Neural cell (in vitro differentiated cells): Measurements from ENCODE around the gene ELMO2. TPM values are rescaled to one million over a fixed set of nuclear protein-coding genes. Genes with fewer than 3 reads are reported as not detected.
A peak's percentile ranks its signal among the peaks of the same experiment; 100 is the strongest.

Source experiments
- H2AFZ ChIP-seq: fragments of 200-600, 300-800 bp; sonication (generic), shearing (Covaris generic); 2 replicates; pipeline ENCODE4 v1.6.0; 2014; ENCODE audit warnings: low read depth, mild to moderate bottlenecking, antibody characterized with exemption, low read length, moderate library complexity
- H3F3A ChIP-seq: fragments of 200-600 bp; shearing (Covaris generic); 2 replicates; pipeline ENCODE4 v1.6.1; 2016; ENCODE audit warnings: mild to moderate bottlenecking, moderate library complexity, mixed read lengths, antibody characterized with exemption, low read length; ENCODE audit not compliant: insufficient read depth, poor library complexity, severe bottlenecking
- H3K27ac ChIP-seq: fragments of 200-600, 300-800 bp; sonication (generic), shearing (Covaris generic); 2 replicates; pipeline ENCODE4 v1.5.1; 2014; ENCODE audit warnings: mild to moderate bottlenecking, low read length, moderate library complexity
- H3K27me3 ChIP-seq: fragments of 300-800, 200-600 bp; sonication (generic), shearing (Covaris generic); 2 replicates; pipeline ENCODE4 v1.6.0; 2014; ENCODE audit warnings: mild to moderate bottlenecking, low read depth, low read length, moderate library complexity; ENCODE audit not compliant: insufficient read depth
- H3K36me3 ChIP-seq: fragments of 300-800, 200-600 bp; sonication (generic), shearing (Covaris generic); 2 replicates; pipeline ENCODE4 v1.5.1; 2014; ENCODE audit warnings: mild to moderate bottlenecking, antibody characterized with exemption, low read length, moderate library complexity; ENCODE audit not compliant: insufficient read depth
- H3K4me2 ChIP-seq: fragments of 300-800, 200-600 bp; sonication (generic), shearing (Covaris generic); 2 replicates; pipeline ENCODE4 v1.6.0; 2014; ENCODE audit warnings: mild to moderate bottlenecking, low read length
- H3K4me3 ChIP-seq: fragments of 300-800, 200-600 bp; sonication (generic), shearing (Covaris generic); 2 replicates; pipeline ENCODE4 v1.5.1; 2014; ENCODE audit warnings: mild to moderate bottlenecking, low read length, moderate library complexity
- H3K79me2 ChIP-seq: fragments of 200-600 bp; shearing (Covaris generic); replicated peaks from 2 replicates; pipeline ENCODE4 v1.6.0; 2014; ENCODE audit warnings: mild to moderate bottlenecking, low read length, moderate library complexity; ENCODE audit not compliant: insufficient read depth
- H3K9ac ChIP-seq: fragments of 300-800, 200-600 bp; sonication (generic), shearing (Covaris generic); 2 replicates; pipeline ENCODE4 v1.6.1; 2016; ENCODE audit warnings: mild to moderate bottlenecking, low read length, mixed read lengths
- H3K9me2 ChIP-seq: fragments of 200-600 bp; shearing (Covaris generic); 2 replicates; pipeline ENCODE4 v1.6.1; 2016; ENCODE audit warnings: mild to moderate bottlenecking, low read length, mixed read lengths; ENCODE audit not compliant: insufficient read depth
- H3K9me3 ChIP-seq: fragments of 200-600, 300-800 bp; sonication (generic), shearing (Covaris generic); 2 replicates; pipeline ENCODE4 v1.6.1; 2016; ENCODE audit warnings: mild to moderate bottlenecking, mixed run types, low read length, moderate library complexity, mixed read lengths
- H4K20me1 ChIP-seq: fragments of 200-600 bp; shearing (Covaris generic); 2 replicates; pipeline ENCODE4 v1.6.1; 2016; ENCODE audit warnings: mild to moderate bottlenecking, mixed run types; ENCODE audit not compliant: insufficient read depth
- EP300 ChIP-seq: fragments of 450-650 bp; conservative IDR thresholded peaks from 2 replicates; pipeline ENCODE4 v1.6.1; 2014; ENCODE audit warnings: antibody characterized with exemption, mild to moderate bottlenecking, moderate library complexity; ENCODE audit not compliant: poor library complexity, severe bottlenecking
- EZH2 ChIP-seq: fragments of 200-600, 300-800 bp; shearing (Covaris generic), sonication (generic); IDR thresholded peaks from 2 replicates; pipeline ENCODE4 v1.6.1; 2014; ENCODE audit warnings: antibody characterized with exemption, low read length, borderline replicate concordance, mild to moderate bottlenecking; ENCODE audit not compliant: insufficient read depth, poor library complexity, severe bottlenecking
- MXI1 ChIP-seq: fragments of 450-650 bp; conservative IDR thresholded peaks from 2 replicates; pipeline ENCODE4 v1.6.1; 2014; ENCODE audit warnings: antibody characterized with exemption, mild to moderate bottlenecking; ENCODE audit not compliant: poor library complexity, severe bottlenecking
- POLR2AphosphoS5 ChIP-seq: IDR thresholded peaks from 2 replicates; pipeline ENCODE4 v1.6.1; 2012
- RAD21 ChIP-seq: fragments of 450-650 bp; conservative IDR thresholded peaks from 2 replicates; pipeline ENCODE4 v1.6.1; 2014; ENCODE audit warnings: antibody characterized with exemption, mild to moderate bottlenecking, moderate library complexity
- SMC3 ChIP-seq: fragments of 450-650 bp; conservative IDR thresholded peaks from 2 replicates; pipeline ENCODE4 v1.6.1; 2014; ENCODE audit warnings: antibody characterized with exemption, mild to moderate bottlenecking, moderate library complexity; ENCODE audit not compliant: poor library complexity
- TAF1 ChIP-seq: IDR thresholded peaks from 2 replicates; pipeline ENCODE4 v1.6.1; 2012; ENCODE audit warnings: low read depth
- polyA plus RNA-seq: library from polyadenylated mRNA; depleted of rRNA; stranded (reverse); fragments of >200 nt; gene quantifications from 2 replicates; pipeline ENCODE4 v1.2.3, GENCODE V29; 2014
- TF ChIP-seq, protein P1 (sequence below): fragments of 450-650 bp; IDR thresholded peaks from 2 replicates; pipeline ENCODE4 v1.5.1; 2014; ENCODE audit warnings: antibody characterized with exemption, mild to moderate bottlenecking, moderate library complexity; ENCODE audit not compliant: poor library complexity, severe bottlenecking
- TF ChIP-seq, protein P2 (sequence below): IDR thresholded peaks from 2 replicates; pipeline ENCODE4 v1.6.1; 2012; ENCODE audit warnings: borderline replicate concordance

The ELMO2 gene
- polyA plus RNA-seq, 1 donor from 2014 or later, result 72.0 TPM

DNA sequence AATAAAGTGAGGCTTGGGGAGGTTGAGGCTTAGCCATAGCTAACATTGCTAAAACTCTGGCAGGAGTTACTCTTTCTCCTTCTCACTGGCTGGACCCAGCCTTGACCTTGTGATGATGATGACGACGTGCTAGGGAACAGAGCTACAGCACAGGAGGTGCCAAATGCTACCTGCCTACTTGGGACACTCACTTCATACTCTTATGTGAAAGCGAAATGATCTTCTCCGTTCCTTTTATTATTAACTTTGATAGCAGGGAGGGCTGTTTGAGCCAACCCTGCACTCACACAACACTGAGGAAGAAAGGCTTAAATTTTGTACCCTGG lies 1.2 kb upstream of the ELMO2 start:
- Histone ChIP-seq H4K20me1 (no peaks in the 10 kb centered on the region), H3K27ac (no peak overlapping the region), H3K36me3 (no peaks in the 10 kb centered on the region), H3K79me2 (peaks cover 22% of the 10 kb centered on the region), H3K4me3 (no peak overlapping the region), H3F3A (no peaks in the 10 kb centered on the region), H3K4me2 (no peak overlapping the region), H3K9me2 (no peaks in the 10 kb centered on the region), H3K9ac (no peak overlapping the region), H3K27me3 (no peaks in the 10 kb centered on the region), H2AFZ (no peak overlapping the region), H3K9me3 (no peaks in the 10 kb centered on the region)
- TF ChIP-seq, protein P1, sequence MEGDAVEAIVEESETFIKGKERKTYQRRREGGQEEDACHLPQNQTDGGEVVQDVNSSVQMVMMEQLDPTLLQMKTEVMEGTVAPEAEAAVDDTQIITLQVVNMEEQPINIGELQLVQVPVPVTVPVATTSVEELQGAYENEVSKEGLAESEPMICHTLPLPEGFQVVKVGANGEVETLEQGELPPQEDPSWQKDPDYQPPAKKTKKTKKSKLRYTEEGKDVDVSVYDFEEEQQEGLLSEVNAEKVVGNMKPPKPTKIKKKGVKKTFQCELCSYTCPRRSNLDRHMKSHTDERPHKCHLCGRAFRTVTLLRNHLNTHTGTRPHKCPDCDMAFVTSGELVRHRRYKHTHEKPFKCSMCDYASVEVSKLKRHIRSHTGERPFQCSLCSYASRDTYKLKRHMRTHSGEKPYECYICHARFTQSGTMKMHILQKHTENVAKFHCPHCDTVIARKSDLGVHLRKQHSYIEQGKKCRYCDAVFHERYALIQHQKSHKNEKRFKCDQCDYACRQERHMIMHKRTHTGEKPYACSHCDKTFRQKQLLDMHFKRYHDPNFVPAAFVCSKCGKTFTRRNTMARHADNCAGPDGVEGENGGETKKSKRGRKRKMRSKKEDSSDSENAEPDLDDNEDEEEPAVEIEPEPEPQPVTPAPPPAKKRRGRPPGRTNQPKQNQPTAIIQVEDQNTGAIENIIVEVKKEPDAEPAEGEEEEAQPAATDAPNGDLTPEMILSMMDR, result no peak
- TF ChIP-seq, protein P2, sequence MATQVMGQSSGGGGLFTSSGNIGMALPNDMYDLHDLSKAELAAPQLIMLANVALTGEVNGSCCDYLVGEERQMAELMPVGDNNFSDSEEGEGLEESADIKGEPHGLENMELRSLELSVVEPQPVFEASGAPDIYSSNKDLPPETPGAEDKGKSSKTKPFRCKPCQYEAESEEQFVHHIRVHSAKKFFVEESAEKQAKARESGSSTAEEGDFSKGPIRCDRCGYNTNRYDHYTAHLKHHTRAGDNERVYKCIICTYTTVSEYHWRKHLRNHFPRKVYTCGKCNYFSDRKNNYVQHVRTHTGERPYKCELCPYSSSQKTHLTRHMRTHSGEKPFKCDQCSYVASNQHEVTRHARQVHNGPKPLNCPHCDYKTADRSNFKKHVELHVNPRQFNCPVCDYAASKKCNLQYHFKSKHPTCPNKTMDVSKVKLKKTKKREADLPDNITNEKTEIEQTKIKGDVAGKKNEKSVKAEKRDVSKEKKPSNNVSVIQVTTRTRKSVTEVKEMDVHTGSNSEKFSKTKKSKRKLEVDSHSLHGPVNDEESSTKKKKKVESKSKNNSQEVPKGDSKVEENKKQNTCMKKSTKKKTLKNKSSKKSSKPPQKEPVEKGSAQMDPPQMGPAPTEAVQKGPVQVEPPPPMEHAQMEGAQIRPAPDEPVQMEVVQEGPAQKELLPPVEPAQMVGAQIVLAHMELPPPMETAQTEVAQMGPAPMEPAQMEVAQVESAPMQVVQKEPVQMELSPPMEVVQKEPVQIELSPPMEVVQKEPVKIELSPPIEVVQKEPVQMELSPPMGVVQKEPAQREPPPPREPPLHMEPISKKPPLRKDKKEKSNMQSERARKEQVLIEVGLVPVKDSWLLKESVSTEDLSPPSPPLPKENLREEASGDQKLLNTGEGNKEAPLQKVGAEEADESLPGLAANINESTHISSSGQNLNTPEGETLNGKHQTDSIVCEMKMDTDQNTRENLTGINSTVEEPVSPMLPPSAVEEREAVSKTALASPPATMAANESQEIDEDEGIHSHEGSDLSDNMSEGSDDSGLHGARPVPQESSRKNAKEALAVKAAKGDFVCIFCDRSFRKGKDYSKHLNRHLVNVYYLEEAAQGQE, result no peak
- no peak for TF ChIP-seq MXI1
- no peak for TF ChIP-seq EZH2
- TF ChIP-seq TAF1, result no peak
- TF ChIP-seq SMC3, result no peak
- no peak for TF ChIP-seq RAD21
- no peak for TF ChIP-seq POLR2AphosphoS5
- TF ChIP-seq EP300, result no peak

DNA sequence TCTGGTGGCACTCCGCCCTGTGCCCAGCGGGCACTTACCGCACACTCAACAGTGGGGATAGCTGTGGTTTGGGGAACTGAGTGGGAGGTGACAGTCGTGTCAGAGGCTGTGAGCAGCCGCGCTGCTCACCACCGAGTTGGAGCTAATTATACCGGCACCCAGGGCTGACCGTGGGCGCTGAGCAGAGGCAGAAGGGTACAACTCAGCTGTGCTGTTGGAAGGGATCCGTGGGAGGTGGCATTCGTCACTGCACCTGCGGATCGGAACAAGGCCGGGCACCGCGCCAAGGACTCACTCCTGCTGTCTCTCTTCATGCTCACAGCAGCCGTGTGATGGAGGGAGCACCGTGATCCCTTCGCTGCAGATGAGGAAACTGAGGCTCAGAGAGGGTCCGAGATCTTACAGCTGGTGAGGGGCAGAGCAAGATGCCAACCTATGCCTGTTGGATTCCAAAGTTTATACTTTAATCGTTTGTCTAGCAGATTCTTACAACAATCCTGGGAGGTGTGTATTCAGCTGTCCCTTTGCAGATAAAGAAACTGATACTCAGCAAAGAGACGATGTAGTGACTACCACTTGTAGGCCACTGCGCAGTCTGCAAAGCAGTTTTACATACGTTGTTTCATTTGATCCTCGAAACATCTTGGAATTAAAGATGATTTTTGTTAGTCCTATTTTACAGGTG lies 713 bp upstream of the ELMO2 start:
- TF ChIP-seq EZH2, result no peak
- TF ChIP-seq MXI1, result no peak
- no peak for TF ChIP-seq SMC3
- TF ChIP-seq, protein P2, result no peak
- TF ChIP-seq, protein P1, result no peak
- Histone ChIP-seq H3K27me3 (no peaks in the 10 kb centered on the region), H3K36me3 (no peaks in the 10 kb centered on the region), H3F3A (no peaks in the 10 kb centered on the region), H3K9ac (peak overlapping the region; percentile 44), H3K79me2 (peaks cover 24% of the 10 kb centered on the region), H4K20me1 (no peaks in the 10 kb centered on the region), H3K4me3 (peak overlapping the region; percentile 99), H3K4me2 (peak overlapping the region; percentile 93), H3K27ac (no peak overlapping the region), H2AFZ (peak overlapping the region; percentile 42), H3K9me2 (no peaks in the 10 kb centered on the region), H3K9me3 (no peaks in the 10 kb centered on the region)
